Superior temporal gyrus (tissue), 1 donor: Measurements from ENCODE around the gene LRRTM3.

ENCODE experiments used
- DNase-seq: peaks from one replicate; pipeline ENCODE4 v3.0.0-alpha.2; 2016; ENCODE audit errors: extremely low spot score

LRRTM3 gene

DNA sequence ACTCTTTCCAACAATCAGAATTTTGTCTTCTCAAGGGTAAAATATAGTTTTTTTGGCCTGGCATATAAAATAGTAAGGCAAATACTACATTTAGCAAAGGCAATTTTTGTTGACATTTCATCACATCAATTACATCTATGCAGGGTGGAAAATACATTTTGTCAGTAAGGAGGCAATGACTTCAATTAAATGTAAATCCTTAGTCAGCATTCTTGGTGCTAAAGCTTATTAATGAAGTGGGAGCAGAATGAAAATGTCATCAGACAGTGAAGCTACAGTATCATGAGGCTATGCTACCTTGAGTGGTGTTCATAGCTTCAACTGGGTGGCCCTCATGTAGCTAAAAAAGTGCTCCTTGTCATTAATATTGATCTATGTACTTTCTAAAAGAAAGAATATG lies 8.9 kb downstream of the LRRTM3 start:
- DNase-seq: peak; percentile 9

GRCh38 chr10:66940965-66941364 lies 15.1 kb downstream of the LRRTM3 start:
- peak; percentile 79 for DNase-seq

- DNase-seq: peak; percentile 90
Observed at GRCh38 chr10:66941491-66941890, 15.7 kb downstream of the LRRTM3 start.

- no peak for DNase-seq
Observed at GRCh38 chr10:66942407-66942806, 16.6 kb downstream of the LRRTM3 start.

DNA sequence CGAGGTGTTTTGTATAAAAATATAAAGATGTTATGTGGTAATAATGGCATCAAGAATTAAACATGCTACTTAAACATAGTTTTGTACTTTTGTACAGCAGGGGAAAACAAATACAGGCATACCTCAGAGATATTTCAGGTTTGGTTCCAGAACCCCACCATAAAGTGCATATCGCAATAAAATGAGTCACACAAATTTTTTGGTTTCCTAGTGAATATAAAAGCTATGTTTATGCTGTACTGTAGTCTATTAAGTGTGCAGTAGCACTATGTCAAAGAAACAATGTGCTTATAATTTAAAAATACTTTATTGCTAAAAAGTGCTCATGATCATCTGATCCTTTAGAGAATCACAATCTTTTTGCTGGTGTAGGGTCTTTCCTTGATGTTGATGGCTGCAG lies 17.8 kb downstream of the LRRTM3 start:
- no peak for DNase-seq

DNA sequence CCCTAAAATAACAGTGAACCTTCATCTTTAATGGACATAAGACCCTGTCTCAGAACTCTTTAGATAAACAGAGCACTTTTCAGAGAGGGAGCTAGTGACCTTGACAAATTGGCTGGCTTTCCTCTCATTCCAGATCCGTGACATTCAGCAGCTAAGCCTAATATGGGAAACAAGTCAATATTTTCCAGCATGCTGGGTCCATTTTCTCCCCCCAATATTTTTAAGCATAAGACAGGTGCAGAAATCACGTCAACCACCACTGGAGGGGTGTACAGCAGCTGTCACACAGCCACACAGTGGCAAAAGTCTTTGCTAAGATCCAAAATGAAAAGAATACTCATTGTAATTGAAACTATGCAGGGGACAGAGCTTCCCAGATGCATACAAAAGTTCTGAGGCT lies 26.1 kb downstream of the LRRTM3 start:
- DNase-seq: no peak

DNA sequence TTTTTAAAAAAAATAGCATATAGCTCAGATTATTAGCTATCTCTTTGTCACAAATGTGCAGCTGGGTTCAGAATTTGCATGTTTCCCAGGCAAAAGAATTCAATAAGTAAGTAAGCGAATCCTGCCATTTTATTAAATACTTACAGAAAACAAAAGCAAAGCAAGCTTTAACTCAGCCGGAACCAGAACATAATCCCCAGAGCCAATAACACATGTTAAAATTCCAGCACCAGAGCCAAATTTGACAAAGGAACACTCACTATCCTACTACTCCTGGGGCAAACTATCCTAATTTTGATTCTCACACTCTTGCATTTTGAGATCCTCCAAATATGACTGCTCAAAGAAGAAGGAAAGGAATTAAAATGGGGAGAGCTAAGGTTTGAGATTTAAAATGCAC lies 32.6 kb downstream of the LRRTM3 start:
- DNase-seq: no peak

- DNase-seq: no peak
Observed at GRCh38 chr10:66964946-66965345, 39.1 kb downstream of the LRRTM3 start.

DNA sequence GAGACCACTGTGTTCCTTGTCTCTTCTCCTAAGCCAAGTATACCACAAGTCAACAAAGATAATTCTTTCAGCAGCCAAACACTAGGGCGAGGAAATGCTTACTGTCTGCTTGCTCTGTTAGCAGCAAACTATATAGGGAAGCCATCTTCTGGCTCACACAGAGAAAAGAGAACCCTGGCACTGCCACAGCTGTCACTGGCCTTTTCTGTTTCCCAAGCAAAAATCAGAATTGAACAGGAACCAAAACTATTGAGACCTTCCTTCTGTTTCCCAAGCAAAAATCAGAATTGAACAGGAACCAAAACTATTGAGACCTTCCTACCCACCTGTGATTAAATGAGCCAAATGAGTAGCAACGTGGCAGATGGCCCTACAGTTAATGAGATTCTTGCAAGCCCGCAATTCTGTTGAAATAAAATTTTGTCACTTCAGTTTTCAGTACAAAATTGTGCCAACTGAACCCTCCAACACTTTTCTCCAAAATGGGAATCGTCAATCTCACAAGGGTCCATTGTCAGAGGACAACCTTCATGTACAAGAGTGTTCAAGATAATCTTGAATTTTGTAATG lies 54.5 kb downstream of the LRRTM3 start:
- DNase-seq: no peak

DNA sequence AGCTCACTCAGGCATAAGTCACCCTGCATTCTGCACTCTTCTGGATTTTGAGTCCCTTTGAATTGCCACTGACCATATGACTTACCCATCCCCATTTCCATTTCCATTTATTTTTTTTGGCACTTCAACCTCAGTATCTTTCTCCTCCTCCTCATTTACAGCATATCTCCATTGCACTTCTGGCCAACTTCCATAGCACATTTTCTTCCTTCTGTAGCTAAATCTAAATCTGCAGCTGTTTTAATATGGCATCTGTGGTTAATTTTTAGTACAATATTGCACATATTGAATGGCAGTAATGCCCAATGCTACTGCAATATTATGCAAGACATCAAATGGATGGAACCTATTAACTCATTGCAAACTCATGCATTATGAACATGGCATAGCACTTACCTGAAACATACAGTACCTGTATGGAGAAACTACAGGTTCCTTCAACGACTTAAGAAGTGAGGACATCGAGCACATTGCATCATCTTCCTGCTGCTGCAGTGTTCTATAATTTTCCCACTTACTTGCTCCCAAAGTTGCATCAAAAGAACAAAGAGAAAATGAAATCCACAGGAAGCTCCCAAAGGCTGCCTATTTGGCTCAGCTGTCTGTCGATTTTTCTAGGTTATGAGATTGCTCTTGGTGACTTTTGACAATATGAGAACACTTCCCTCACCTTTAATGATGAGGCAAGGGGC lies 55.7 kb downstream of the LRRTM3 start:
- peak; percentile 50 for DNase-seq

DNA sequence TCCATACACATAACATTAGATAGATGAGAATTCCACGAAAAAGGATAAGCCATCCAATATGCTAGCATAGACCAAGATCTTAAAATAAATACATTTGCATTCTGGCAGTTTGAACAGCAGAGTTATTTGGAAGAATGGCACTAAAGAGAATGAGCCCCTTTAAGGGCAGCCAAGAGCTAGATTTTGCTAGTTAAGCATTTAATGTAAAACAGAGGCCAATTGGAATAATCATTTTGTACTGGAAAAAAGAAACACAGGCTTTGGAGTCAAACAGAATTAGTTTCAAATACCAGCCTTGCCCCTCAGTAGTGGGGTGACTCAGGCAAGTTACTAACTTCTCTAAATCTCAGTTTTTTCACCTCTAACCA lies 56.2 kb downstream of the LRRTM3 start:
- DNase-seq: no peak

GRCh38 chr10:66982792-66983474 lies 57.1 kb downstream of the LRRTM3 start:
- no peak for DNase-seq

DNA sequence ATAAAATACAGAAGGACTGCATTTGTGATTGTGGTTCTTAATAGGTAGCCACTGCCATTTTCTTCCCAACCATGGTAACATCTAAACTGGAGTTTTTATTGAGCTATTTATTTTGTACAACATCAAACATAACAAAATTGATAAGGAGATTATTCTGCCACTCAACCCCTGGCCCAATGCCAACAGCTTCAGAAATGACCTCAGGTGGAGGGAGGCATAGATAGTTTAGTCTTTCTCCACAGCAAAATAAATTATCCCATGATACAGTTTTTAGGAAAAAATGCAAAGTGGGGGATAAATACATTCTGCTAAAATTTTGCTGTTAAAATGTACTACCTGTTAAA lies 57.6 kb downstream of the LRRTM3 start:
- no peak for DNase-seq

GRCh38 chr10:66990143-66990830 lies 64.5 kb downstream of the LRRTM3 start:
- no peak for DNase-seq

GRCh38 chr10:66996996-66997395 lies 71.2 kb downstream of the LRRTM3 start:
- DNase-seq: no peak

GRCh38 chr10:66999762-67000545 lies 74.1 kb downstream of the LRRTM3 start:
- DNase-seq: peak; percentile 51

DNA sequence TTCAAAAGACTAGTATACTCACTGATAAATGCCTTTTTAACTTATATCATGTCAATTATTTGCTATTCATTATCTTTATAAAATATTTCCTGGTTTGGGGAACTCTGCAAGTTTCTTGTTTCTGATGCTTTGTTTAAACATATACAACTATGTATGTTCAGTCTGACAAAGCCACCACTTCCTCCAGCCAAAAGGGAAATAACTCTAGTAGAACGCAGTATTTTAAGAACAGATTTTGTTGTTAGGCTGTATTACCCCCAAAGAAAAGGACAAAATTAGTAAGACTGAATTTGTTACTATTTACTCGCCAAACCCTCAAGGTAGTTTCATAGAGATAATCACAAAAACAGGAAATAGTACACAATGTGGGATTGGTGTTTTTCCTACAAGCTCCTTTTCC lies 78.9 kb downstream of the LRRTM3 start:
- no peak for DNase-seq

GRCh38 chr10:67005981-67006380 lies 80.1 kb downstream of the LRRTM3 start:
- DNase-seq: no peak

GRCh38 chr10:67011480-67011879 lies 85.6 kb downstream of the LRRTM3 start:
- no peak for DNase-seq

DNA sequence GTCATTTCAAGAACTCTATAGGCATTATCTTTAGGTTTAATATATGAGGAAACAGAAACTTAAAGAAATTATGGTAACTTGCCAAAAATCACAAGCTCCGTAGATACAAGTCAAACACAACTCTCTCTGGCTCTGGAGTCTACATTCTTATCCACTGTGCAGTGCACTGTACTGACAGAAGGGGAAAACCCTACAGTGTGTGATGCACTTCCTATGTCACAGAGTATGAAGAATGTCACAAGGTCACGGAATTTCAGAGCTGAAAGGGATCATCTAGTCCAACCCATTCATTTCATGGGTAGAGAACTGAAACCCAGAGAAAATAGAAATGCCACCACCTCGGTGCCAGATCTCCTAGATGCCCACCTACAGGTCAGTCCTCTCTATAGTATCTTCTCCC lies 86.1 kb downstream of the LRRTM3 start:
- no peak for DNase-seq

DNA sequence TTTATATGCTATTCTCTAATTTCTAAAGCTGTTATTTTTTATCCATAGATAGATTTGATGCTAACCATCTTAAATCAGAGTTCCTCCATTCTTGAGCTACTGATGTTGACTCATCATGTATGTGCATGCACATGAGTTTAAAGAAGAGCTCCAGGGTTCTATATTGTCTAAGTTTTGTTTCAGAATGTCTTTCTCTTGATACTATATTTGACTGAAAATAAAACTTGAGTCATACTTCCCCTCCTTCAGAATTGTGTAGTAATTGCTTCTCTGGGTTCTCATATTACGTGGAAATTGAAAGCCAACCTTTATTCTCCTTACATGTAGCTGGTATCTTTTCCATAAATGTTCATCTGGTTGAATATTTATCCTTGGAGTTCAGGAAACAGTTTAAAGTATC lies 89.4 kb downstream of the LRRTM3 start:
- no peak for DNase-seq

GRCh38 chr10:67017218-67017617 lies 91.4 kb downstream of the LRRTM3 start:
- no peak for DNase-seq
